Measurements from ENCODE around the gene CFAP210. TPM values are rescaled to one million over a fixed set of nuclear protein-coding genes. Genes with fewer than 3 reads are reported as not detected.

The CFAP210 gene
- total RNA-seq, 1 experiment from 2014 or later = not detected

GRCh38 chr2:169672406-169672805 is 21.8 kb downstream of the CFAP210 start:
- no TSS peak for BruUV-seq (replicated peaks)
- no peak overlapping the region for H2AFZ ChIP-seq (ENCODE audit: low read depth, low read length, poor library complexity, severe bottlenecking)
- POLR2A ChIA-PET = no interaction called here
- H3K9me2 ChIP-seq (ENCODE audit: insufficient read depth) = no peaks in the 10 kb centered on the region
- DNase-seq (ENCODE audit: low read depth, low spot score) = no peak
- no peak overlapping the region for H3K4me2 ChIP-seq (ENCODE audit: low read length)
- no peaks in the 10 kb centered on the region for H3K79me2 ChIP-seq (ENCODE audit: insufficient read depth, low read length)
- no peaks in the 10 kb centered on the region for H4K20me1 ChIP-seq (ENCODE audit: insufficient read depth)
- no peaks in the 10 kb centered on the region for H3K36me3 ChIP-seq (ENCODE audit: control insufficient read depth in 1 of 2, insufficient read depth in 2 of 2, low read length in 2 of 2)
- H3K4me3 ChIP-seq (replicated peaks in 1 of 2; ENCODE audit: low read depth in 1 of 2, low read length in 2 of 2) = no peak overlapping the region
- no peaks in the 10 kb centered on the region for H3K4me1 ChIP-seq (ENCODE audit: control insufficient read depth in 1 of 2, insufficient read depth in 2 of 2, low read length in 2 of 2)
- RAD21 ChIA-PET (ENCODE audit: low non-redundant PET in 1 of 2, low total read pairs in 2 of 2, uncharacterized antibody in 2 of 2, unreplicated experiment in 2 of 2) = no interaction called here
- H3K9me3 ChIP-seq (ENCODE audit: control insufficient read depth in 1 of 2, insufficient read depth in 1 of 2, low read depth in 1 of 2, low read length in 2 of 2) = no peaks in the 10 kb centered on the region
- H3K27me3 ChIP-seq (ENCODE audit: insufficient read depth, low read length) = no peaks in the 10 kb centered on the region
- ATAC-seq = no peak
- TF ChIP-seq REST (IDR thresholded peaks at IDR 0.05; ENCODE audit: low read depth) = no peak
- no peak for TF ChIP-seq ELF1 (IDR thresholded peaks at IDR 0.05; ENCODE audit: borderline replicate concordance, low read depth)
- no peak for TF ChIP-seq EZH2phosphoT487 (IDR thresholded peaks at IDR 0.05; ENCODE audit: borderline replicate concordance)
- CTCF ChIA-PET = no interaction called here
- no peak overlapping the region for H3K9ac ChIP-seq (ENCODE audit: low read length)
- no peak overlapping the region for H3K27ac ChIP-seq (ENCODE audit: low read depth, low read length)
- intact Hi-C loops (cut with micrococcal nuclease) = no loop called here

- no peak for ATAC-seq
- no peak for TF ChIP-seq ZNF274 (IDR thresholded peaks at IDR 0.05; ENCODE audit: low read depth, low read length)
- TF ChIP-seq EGR1 (IDR thresholded peaks at IDR 0.05; ENCODE audit: low read depth) = no peak
- no peak for TF ChIP-seq EZH2 (IDR thresholded peaks at IDR 0.05)
- TF ChIP-seq SP1 (IDR thresholded peaks at IDR 0.05; ENCODE audit: low read depth) = no peak
- no peak for TF ChIP-seq MAX (IDR thresholded peaks at IDR 0.05)
- TF ChIP-seq JUND (IDR thresholded peaks at IDR 0.05) = no peak
- no peak for TF ChIP-seq RAD21 (IDR thresholded peaks at IDR 0.05; ENCODE audit: low read depth)
- TF ChIP-seq REST (IDR thresholded peaks at IDR 0.05; ENCODE audit: low read depth) = no peak
- TF ChIP-seq ATF3 (IDR thresholded peaks at IDR 0.05) = no peak
- no peak for TF ChIP-seq TCF7L2 (IDR thresholded peaks at IDR 0.05; ENCODE audit: borderline replicate concordance, extremely low read depth, insufficient read depth, insufficient read length)
- TF ChIP-seq POLR2AphosphoS5 (IDR thresholded peaks at IDR 0.05; ENCODE audit: low read depth, low read length) = no peak
These were observed 23.3 kb downstream of the CFAP210 start for GRCh38 chr2:169670937-169671336.

More at GRCh38 chr2:169670937-169671336, 23.3 kb downstream of the CFAP210 start:
- Histone ChIP-seq H3K9me3 (ENCODE audit: control insufficient read depth in 1 of 2, insufficient read depth in 1 of 2, low read depth in 1 of 2, low read length in 2 of 2) (no peaks in the 10 kb centered on the region), H3K4me2 (ENCODE audit: low read length) (no peak overlapping the region), H3K9me2 (ENCODE audit: insufficient read depth) (no peaks in the 10 kb centered on the region), H3K36me3 (ENCODE audit: control insufficient read depth in 1 of 2, insufficient read depth in 2 of 2, low read length in 2 of 2) (no peaks in the 10 kb centered on the region), H3K9ac (ENCODE audit: low read length) (no peak overlapping the region), H3K4me1 (ENCODE audit: control insufficient read depth in 1 of 2, insufficient read depth in 2 of 2, low read length in 2 of 2) (no peaks in the 10 kb centered on the region), H3K4me3 (replicated peaks in 1 of 2; ENCODE audit: low read depth in 1 of 2, low read length in 2 of 2) (no peak overlapping the region), H3K27me3 (ENCODE audit: insufficient read depth, low read length) (no peaks in the 10 kb centered on the region), H4K20me1 (ENCODE audit: insufficient read depth) (no peaks in the 10 kb centered on the region), H3K27ac (ENCODE audit: low read depth, low read length) (no peak overlapping the region), H3K79me2 (ENCODE audit: insufficient read depth, low read length) (no peaks in the 10 kb centered on the region), H2AFZ (ENCODE audit: low read depth, low read length, poor library complexity, severe bottlenecking) (no peak overlapping the region)
- ChIA-PET RAD21 (ENCODE audit: low non-redundant PET in 1 of 2, low total read pairs in 2 of 2, uncharacterized antibody in 2 of 2, unreplicated experiment in 2 of 2) (no interaction called here), POLR2A (no interaction called here), CTCF (no interaction called here)
- BruUV-seq (replicated peaks) = no TSS peak
- DNase-seq (ENCODE audit: low read depth, low spot score) = no peak
- intact Hi-C loops (cut with micrococcal nuclease) = no loop called here

Data from HCT116 (cell line).